ENCODE results near the gene SERGEF.

SERGEF gene

DNA sequence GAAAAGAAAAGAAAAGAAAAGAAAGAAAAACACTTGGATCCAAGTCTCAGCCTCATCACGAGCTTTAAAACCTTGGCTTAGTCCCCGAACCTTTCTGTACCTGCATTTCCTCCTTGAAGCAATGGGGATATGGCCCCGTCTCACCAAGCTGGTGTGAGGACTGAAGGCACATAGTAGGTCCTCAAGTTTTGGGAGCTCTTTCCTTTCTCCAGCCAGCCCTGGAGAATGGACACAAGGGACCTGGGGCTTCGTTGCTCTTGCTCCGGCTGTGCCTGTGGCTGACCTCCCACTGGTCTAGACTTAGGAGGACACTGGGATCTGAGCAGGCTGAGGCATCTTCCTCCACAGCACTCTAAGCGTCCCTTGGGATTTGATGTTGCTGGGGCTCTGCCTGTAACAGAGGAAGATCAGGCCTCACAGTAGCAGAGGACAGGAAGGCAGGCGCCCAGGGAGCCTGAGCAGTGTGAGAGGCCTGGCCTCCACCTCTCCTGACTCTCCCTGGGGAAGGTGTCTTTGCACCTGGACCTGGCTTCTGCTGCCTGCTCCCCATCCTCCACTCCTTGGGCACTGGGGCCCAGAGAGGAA, 245.5 kb downstream of the SERGEF start:
- no peaks in the 10 kb centered on the region for H3K9me3 ChIP-seq (ENCODE audit: insufficient read depth, low read depth, low read length)
- no peak overlapping the region for H3K27ac ChIP-seq (ENCODE audit: low read depth, low read length)
- no peaks in the 10 kb centered on the region for H3K27me3 ChIP-seq (ENCODE audit: insufficient read depth, low read length)
- H3K4me1 ChIP-seq (ENCODE audit: insufficient read depth, low read length), result no peaks in the 10 kb centered on the region
- H3K4me3 ChIP-seq (ENCODE audit: low read length), result no peak overlapping the region
- WGBS, result 82% methylated on average over 7 of the region's 7 CpGs
- no peaks in the 10 kb centered on the region for H3K36me3 ChIP-seq (ENCODE audit: insufficient read depth, low read length)
- H3K9ac ChIP-seq (ENCODE audit: low read depth, low read length), result no peak overlapping the region

DNA sequence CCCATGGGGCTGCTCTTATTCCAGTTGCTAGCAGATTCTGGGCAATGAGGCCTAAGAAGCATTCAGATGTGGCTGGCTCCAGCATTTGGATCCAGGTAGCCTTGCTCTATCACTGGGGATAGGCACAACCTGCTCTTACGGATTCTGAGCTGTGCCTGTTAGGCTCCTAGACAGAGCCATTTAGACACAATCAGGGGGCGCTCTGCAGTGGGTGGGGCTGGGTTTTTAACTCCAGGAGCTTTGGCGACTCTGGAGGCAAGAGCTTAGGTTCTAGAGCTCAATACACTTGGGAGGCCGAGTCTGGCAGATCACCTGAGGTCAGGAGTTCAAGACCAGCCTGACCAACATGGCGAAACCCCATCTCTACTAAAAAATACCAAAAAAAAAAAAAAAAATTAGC, 246.3 kb downstream of the SERGEF start:
- Histone ChIP-seq H3K4me1 (ENCODE audit: insufficient read depth, low read length) (no peaks in the 10 kb centered on the region), H3K36me3 (ENCODE audit: insufficient read depth, low read length) (no peaks in the 10 kb centered on the region), H3K27me3 (ENCODE audit: insufficient read depth, low read length) (no peaks in the 10 kb centered on the region), H3K9me3 (ENCODE audit: insufficient read depth, low read depth, low read length) (no peaks in the 10 kb centered on the region), H3K9ac (ENCODE audit: low read depth, low read length) (no peak overlapping the region), H3K4me3 (ENCODE audit: low read length) (no peak overlapping the region), H3K27ac (ENCODE audit: low read depth, low read length) (no peak overlapping the region)
- WGBS, result 78% methylated on average over 5 of the region's 5 CpGs

GRCh38 chr11:17766073-17766359, 246.8 kb downstream of the SERGEF start:
- H3K27ac ChIP-seq (ENCODE audit: low read depth, low read length), result no peak overlapping the region
- no peaks in the 10 kb centered on the region for H3K4me1 ChIP-seq (ENCODE audit: insufficient read depth, low read length)
- no peaks in the 10 kb centered on the region for H3K36me3 ChIP-seq (ENCODE audit: insufficient read depth, low read length)
- H3K27me3 ChIP-seq (ENCODE audit: insufficient read depth, low read length), result no peaks in the 10 kb centered on the region
- 94% methylated on average over 8 of the region's 8 CpGs for WGBS
- no peak overlapping the region for H3K4me3 ChIP-seq (ENCODE audit: low read length)
- H3K9me3 ChIP-seq (ENCODE audit: insufficient read depth, low read depth, low read length), result no peaks in the 10 kb centered on the region
- no peak overlapping the region for H3K9ac ChIP-seq (ENCODE audit: low read depth, low read length)

DNA sequence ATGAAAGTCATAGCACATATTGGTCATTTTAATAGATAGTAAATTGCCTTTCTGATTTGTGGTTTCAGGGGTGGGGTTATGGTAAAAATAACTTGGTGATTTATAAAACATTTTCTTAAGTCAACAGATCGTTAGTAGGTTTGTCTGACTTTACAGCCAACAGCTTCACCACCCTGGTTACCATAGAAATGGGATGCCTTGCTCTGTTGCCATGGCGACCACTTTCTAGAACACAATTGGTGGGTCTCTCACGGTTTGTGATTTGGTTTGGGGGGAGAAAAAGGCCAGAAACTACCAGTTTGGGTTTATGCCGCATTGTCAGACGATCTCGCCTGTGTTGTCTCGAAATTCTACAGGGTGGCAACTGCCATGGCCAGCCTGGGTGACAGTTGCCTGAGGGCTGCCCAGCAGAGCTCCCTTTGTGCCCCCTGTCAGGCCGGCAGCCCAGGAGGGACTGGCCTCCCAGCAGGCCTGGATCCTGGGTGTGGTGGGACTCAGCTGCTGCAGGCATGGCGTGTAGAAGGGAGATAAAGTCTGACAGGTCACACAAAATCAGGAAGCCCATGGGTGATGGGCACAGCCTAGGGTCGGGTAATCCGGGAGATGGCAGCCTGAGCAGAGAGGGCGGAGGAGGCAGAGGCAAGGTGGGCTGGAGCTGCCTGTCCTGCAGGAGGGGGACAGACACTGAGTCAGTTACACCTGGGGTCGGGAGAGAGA, 247.3 kb downstream of the SERGEF start:
- no peaks in the 10 kb centered on the region for H3K27me3 ChIP-seq (ENCODE audit: insufficient read depth, low read length)
- no peak overlapping the region for H3K4me3 ChIP-seq (ENCODE audit: low read length)
- no peak overlapping the region for H3K27ac ChIP-seq (ENCODE audit: low read depth, low read length)
- no peaks in the 10 kb centered on the region for H3K36me3 ChIP-seq (ENCODE audit: insufficient read depth, low read length)
- no peak overlapping the region for H3K9ac ChIP-seq (ENCODE audit: low read depth, low read length)
- 84% methylated on average over 13 of the region's 13 CpGs for WGBS
- no peaks in the 10 kb centered on the region for H3K4me1 ChIP-seq (ENCODE audit: insufficient read depth, low read length)
- no peaks in the 10 kb centered on the region for H3K9me3 ChIP-seq (ENCODE audit: insufficient read depth, low read depth, low read length)

DNA sequence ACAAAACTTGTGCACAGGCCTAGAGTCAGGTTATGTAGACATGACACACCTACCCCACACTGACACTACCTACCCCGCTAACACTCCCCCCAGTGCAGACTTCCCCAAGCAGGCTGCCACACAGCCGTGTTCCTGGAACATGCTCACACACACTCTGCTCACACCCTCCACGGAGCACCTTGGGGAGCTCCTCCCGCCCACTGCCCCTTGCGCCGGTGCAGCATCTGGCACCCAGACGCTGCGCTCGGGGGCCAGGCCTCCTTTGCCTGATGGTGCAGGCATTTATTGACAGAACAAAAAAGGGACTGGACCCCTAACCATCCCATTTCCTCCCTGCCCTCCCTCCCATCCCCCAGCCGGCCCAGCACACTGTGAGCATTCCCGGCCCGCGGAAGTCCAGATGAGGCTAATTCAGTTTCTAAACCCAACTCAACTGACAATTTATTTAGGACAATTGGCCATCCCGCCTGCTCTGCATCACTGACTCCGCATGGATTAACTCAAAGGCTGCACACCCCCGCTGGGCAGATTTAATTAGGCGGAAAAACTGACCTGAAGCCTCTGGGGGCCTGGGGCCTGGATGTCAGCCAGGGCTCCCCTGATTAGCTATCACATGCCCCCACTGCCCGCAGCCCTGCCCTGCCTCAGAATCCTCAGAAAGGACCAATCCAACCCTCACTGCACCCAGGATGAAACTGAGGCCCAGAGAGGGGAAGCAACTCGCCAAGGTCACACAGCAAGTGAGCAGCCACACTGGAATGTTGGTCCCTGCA, 248.2 kb downstream of the SERGEF start:
- no peaks in the 10 kb centered on the region for H3K4me1 ChIP-seq (ENCODE audit: insufficient read depth, low read length)
- 81% methylated on average over 19 of the region's 19 CpGs for WGBS

GRCh38 chr11:17763703-17764102, 249.1 kb downstream of the SERGEF start:
- Histone ChIP-seq H3K27ac (ENCODE audit: low read depth, low read length) (no peak overlapping the region), H3K36me3 (ENCODE audit: insufficient read depth, low read length) (no peaks in the 10 kb centered on the region), H3K9me3 (ENCODE audit: insufficient read depth, low read depth, low read length) (no peaks in the 10 kb centered on the region), H3K4me3 (ENCODE audit: low read length) (no peak overlapping the region), H3K4me1 (ENCODE audit: insufficient read depth, low read length) (no peaks in the 10 kb centered on the region), H3K27me3 (ENCODE audit: insufficient read depth, low read length) (no peaks in the 10 kb centered on the region), H3K9ac (ENCODE audit: low read depth, low read length) (no peak overlapping the region)
- 56% methylated on average over 3 of the region's 3 CpGs for WGBS

More for the DNA sequence above, 248.2 kb downstream of the SERGEF start:
- Histone ChIP-seq H3K9me3 (ENCODE audit: insufficient read depth, low read depth, low read length) (no peaks in the 10 kb centered on the region), H3K36me3 (ENCODE audit: insufficient read depth, low read length) (no peaks in the 10 kb centered on the region), H3K27ac (ENCODE audit: low read depth, low read length) (no peak overlapping the region), H3K27me3 (ENCODE audit: insufficient read depth, low read length) (no peaks in the 10 kb centered on the region), H3K4me3 (ENCODE audit: low read length) (no peak overlapping the region), H3K9ac (ENCODE audit: low read depth, low read length) (no peak overlapping the region)

DNA sequence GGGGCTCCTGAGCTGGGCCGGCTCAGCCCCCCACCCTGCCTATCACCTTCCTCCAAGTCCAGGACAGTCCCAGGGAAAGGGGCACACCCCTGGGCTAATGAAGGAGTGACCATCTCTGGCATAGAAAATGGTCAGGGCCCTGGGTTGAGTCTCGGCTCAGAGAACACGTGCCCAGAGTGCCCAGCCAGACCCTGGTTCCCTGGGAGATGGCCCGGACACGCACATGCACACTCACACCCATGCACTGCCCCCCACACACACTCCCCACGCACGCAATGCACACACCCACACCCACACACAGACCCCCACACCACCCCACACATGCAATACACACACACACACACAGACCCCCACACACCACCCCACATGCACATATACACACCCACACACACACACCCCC, 249.6 kb downstream of the SERGEF start:
- WGBS, result 95% methylated on average over 7 of the region's 7 CpGs
- H3K27me3 ChIP-seq (ENCODE audit: insufficient read depth, low read length), result no peaks in the 10 kb centered on the region
- no peaks in the 10 kb centered on the region for H3K36me3 ChIP-seq (ENCODE audit: insufficient read depth, low read length)
- no peak overlapping the region for H3K4me3 ChIP-seq (ENCODE audit: low read length)
- H3K9ac ChIP-seq (ENCODE audit: low read depth, low read length), result no peak overlapping the region
- H3K9me3 ChIP-seq (ENCODE audit: insufficient read depth, low read depth, low read length), result no peaks in the 10 kb centered on the region
- H3K4me1 ChIP-seq (ENCODE audit: insufficient read depth, low read length), result no peaks in the 10 kb centered on the region
- H3K27ac ChIP-seq (ENCODE audit: low read depth, low read length), result no peak overlapping the region

- 88% methylated on average over 17 of the region's 17 CpGs for whole genome bisulfite sequencing
- H3K4me3 ChIP-seq (ENCODE audit: low read length), result no peak overlapping the region
- H3K4me1 ChIP-seq (ENCODE audit: insufficient read depth, low read length), result no peaks in the 10 kb centered on the region
- no peak overlapping the region for H3K9ac ChIP-seq (ENCODE audit: low read depth, low read length)
- H3K36me3 ChIP-seq (ENCODE audit: insufficient read depth, low read length), result no peaks in the 10 kb centered on the region
- no peak overlapping the region for H3K27ac ChIP-seq (ENCODE audit: low read depth, low read length)
- H3K27me3 ChIP-seq (ENCODE audit: insufficient read depth, low read length), result no peaks in the 10 kb centered on the region
- H3K9me3 ChIP-seq (ENCODE audit: insufficient read depth, low read depth, low read length), result no peaks in the 10 kb centered on the region
These were observed 250.4 kb downstream of the SERGEF start for GRCh38 chr11:17762309-17762974.

DNA sequence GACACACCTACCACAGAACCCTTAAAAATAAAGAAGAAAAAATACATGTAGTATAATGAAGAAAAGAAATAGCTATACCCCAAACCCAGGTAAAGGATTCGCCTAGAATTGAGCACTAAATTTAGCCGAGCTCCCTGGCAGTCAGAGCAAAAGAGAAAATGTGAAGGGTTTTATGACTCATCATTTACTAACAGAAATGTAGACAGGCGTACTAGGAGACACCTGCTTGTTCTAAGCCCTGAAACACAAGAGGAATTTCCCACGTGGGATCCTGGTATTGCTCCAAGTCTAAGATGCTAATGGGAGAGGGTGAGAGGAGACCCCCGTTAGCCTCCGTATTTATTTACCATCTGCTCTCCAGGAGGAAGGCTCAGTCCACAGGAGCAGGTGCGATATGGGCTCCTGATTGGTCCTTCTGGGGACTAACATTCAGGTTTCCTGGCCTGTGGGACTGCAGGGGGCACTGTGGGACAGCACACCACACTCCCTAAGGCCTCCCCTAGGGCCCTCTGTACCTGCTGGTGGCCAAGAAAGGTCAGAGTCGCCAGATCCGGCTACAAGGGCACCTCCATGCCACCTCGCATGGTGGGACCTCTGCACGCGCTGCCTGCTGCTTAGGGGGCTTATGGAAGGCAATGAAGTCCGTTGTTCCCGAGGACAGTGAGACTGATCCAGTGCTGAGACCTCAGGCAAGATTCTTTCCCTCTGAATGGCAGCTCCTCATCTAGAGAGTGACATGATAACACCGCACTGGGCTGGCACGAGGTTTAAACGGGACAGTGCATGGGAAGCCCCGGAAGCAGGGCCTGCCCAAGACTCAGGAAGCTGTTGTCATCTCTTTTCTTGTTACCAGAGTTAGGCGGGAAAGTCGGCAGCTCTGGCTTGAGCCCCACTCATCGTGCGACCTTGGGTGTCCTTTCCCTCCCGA, 252.5 kb downstream of the SERGEF start:
- H3K36me3 ChIP-seq (ENCODE audit: insufficient read depth, low read length), result no peaks in the 10 kb centered on the region
- H3K4me3 ChIP-seq (ENCODE audit: low read length), result no peak overlapping the region
- no peak overlapping the region for H3K27ac ChIP-seq (ENCODE audit: low read depth, low read length)
- WGBS, result 57% methylated on average over 23 of the region's 23 CpGs
- H3K4me1 ChIP-seq (ENCODE audit: insufficient read depth, low read length), result no peaks in the 10 kb centered on the region
- H3K9ac ChIP-seq (ENCODE audit: low read depth, low read length), result no peak overlapping the region
- no peaks in the 10 kb centered on the region for H3K27me3 ChIP-seq (ENCODE audit: insufficient read depth, low read length)
- H3K9me3 ChIP-seq (ENCODE audit: insufficient read depth, low read depth, low read length), result no peaks in the 10 kb centered on the region

DNA sequence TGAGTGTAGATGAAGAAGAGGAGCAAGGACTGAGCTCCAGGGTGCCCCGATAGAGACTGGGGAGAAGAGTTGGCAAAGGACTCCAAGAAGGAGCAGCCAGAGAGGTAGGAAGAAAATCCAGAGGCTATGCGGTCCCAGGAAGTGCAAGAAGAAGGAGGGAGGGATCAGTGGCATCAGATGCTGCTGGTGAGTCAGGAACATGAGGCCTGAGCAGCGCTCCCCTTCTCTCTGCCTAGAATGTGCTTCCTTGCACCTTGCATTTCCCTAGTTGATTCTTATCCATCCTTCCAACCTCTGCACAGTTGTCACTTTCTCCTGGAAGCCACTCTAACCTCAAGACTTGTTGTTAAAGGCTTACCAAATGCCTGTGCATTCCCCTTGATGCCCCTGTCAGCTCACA, 257.0 kb downstream of the SERGEF start:
- H3K36me3 ChIP-seq (ENCODE audit: insufficient read depth, low read length), result no peaks in the 10 kb centered on the region
- H3K27ac ChIP-seq (ENCODE audit: low read depth, low read length), result no peak overlapping the region
- no peak overlapping the region for H3K9ac ChIP-seq (ENCODE audit: low read depth, low read length)
- no peak overlapping the region for H3K4me3 ChIP-seq (ENCODE audit: low read length)
- H3K4me1 ChIP-seq (ENCODE audit: insufficient read depth, low read length), result no peaks in the 10 kb centered on the region
- H3K27me3 ChIP-seq (ENCODE audit: insufficient read depth, low read length), result no peaks in the 10 kb centered on the region
- H3K9me3 ChIP-seq (ENCODE audit: insufficient read depth, low read depth, low read length), result no peaks in the 10 kb centered on the region
- 81% methylated on average over 3 of the region's 3 CpGs for WGBS

All from HUES64 (cell line).